GM19467 (cell line): ENCODE measurements around the gene LRCH3.
"Not testable (repeated sequence)": the region's sequence is repeated elsewhere in the genome, so short reads cannot be mapped to it uniquely, and the experiment has no call there.

ENCODE experiments used
- ATAC-seq: cut with Tn5 transposase; IDR thresholded peaks from one replicate; pipeline ENCODE4 v1.9.1; 2021; ENCODE audit warnings: mild to moderate bottlenecking, moderate library complexity; ENCODE audit not compliant: unreplicated experiment

Gene LRCH3

DNA sequence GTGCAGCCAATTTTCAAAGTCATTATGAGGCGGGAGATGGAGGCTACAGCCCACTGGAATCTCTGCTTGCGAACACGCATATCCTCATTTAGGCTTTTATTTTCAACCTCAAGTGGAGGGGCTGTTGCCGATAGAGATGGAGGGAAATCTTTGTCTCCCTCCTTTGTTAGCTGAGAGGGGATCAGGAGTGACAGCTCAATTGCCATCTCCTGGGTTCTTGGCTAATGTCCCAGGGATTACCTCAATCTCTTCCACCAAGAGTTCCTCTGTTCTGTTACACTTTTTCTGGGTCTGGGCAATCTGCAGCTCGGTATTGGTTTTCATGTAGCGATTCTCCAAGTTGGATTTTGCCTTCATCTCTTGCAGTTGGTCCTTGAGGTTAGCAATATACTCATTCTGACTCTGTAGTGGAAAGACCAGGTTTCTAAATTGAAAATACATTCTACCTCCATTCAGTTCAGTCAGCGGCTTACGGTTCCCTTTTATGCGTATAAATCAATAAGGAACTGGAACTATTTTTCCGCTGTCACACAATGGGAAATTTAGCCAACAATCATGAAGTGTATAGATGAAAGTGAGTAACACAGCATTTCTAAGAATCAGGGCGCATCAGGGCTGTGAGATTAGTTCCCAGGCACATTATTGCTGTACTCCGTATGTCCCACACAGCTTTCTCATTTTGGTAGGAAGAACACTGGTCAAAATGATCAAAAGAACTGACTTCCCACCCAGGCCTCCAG lies 122.8 kb downstream of the LRCH3 start:
- no peak for ATAC-seq

DNA sequence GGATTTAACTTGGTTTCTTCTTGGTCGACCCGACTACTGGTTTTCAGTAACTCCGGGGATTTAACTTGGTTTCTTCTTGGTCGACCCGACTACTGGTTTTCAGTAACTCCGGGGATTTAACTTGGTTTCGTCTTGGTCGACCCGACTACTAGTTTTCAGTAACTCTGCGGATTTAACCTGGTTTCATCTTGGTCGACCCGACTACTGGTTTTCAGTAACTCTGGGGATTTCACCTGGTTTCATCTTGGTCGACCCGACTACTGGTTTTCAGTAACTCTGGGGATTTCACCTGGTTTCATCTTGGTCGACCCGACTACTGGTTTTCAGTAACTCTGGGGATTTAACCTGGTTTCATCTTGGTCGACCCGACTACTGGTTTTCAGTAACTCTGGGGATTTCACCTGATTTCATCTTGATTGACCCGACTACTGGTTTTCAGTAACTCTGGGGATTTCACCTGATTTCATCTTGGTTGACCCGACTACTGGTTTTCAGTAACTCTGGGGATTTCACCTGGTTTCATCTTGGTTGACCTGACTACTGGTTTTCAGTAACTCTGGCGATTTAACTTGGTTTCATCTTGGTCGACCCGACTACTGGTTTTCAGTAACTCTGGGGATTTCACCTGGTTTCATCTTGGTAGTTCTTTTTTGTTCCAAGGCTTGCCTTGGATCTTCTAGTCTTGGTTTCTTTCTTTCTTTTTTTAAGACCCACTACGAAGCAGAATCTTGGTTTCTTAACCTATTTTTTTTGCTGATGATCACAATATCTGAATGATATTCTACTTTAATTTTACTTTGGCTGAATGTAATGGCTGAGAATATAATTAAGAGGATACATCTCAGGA lies 130.6 kb downstream of the LRCH3 start:
- ATAC-seq, result not testable (repeated sequence)

DNA sequence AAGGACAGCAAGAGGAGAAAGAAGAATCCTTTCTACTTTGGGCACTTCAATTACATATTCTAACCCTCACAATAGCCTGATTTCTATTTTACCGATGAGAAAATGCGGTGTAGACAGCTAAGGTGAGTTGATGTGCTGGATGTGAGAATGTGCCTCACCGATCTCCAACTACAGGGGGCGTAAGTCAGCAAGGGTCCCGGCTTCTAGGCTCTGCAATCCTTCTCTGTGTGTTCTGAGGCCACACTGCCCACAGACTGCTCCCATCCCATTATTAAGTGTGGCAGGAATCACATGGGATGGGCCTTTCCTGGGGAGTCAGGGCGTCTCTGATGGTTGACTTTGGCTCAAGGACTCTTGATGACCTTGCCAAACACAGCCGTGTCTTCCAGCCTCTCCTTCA lies 135.4 kb downstream of the LRCH3 start:
- no peak for ATAC-seq

DNA sequence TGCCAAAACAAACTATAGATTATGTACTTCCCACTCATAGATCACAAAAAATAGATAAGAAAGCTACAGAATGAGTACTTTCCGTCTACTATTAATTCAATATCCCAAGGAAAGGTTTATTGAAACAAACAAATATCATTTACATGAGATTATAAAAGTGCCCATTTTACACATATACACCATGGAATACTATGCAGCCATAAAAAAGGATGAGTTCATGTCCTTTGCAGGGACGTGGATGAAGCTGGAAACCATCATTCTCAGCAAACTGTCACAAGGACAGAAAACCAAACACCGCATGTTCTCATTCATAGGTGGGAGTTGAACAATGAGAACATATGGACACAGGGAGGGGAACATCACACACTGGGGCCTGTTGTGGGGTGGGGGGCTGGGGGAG lies 136.5 kb downstream of the LRCH3 start:
- ATAC-seq, result not testable (repeated sequence)

DNA sequence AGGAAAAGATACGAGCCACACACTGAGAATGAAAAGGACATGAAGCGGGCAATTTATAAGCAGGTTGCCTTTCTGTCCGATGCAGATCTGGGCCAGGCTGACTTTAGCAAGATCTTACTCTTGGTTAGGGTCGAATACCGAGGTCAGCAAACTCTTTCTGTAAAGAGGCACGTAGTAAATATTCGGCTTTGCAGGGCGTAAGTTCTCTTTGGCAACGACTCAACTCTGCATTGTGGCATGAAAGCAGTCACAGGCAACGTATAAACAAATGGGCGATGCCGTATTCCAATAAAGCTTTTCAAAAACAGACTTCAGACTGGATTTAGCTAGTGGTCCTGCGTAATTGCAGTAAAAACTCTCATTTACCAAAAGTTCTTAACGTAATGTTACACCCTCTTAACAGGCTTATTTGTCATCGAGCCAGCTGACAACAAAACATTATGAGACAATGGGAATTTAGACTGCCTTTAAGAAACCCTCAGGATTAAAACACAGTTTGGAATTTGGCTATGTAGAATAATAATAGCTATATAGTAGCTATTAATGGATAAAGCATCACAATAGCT lies 145.8 kb downstream of the LRCH3 start:
- ATAC-seq, result no peak
